HepG2 (cell line): ENCODE results near the gene SCAMP3. TPM values are rescaled to one million over a fixed set of nuclear protein-coding genes. Genes with fewer than 3 reads are reported as not detected.

Experiments
- ARID2 ChIP-seq: sonication (generic); formaldehyde crosslinking; IDR thresholded peaks from 2 replicates; pipeline ENCODE4 v1.8.1; 2022; ENCODE audit warnings: mild to moderate bottlenecking, missing genetic modification reagents, borderline replicate concordance
- ASH2L ChIP-seq: fragments of 300-600, 200-600 bp; sonication (generic); IDR thresholded peaks from 2 replicates; pipeline ENCODE4 v1.7.0; 2017; ENCODE audit warnings: low read depth, mild to moderate bottlenecking, moderate library complexity, mixed read lengths, low read length; ENCODE audit not compliant: insufficient read length
- KLF13 ChIP-seq: sonication (generic); formaldehyde crosslinking; IDR thresholded peaks from 2 replicates; pipeline ENCODE4 v1.4.0; 2020; ENCODE audit warnings: mild to moderate bottlenecking, missing genetic modification reagents
- NKX3-1 ChIP-seq: sonication (generic); formaldehyde crosslinking; IDR thresholded peaks from 2 replicates; pipeline ENCODE4 v1.5.0; 2020; ENCODE audit warnings: missing genetic modification reagents
- NONO ChIP-seq, 2 experiments: fragments of 450-650 bp in 1 of 2; sonication (generic) in 1 of 2; formaldehyde crosslinking in 1 of 2; IDR thresholded peaks in 1 of 2; conservative IDR thresholded peaks in 1 of 2; 2 replicates each; pipeline versions ENCODE4 v1.6.1 to v1.8.0; 2017 to 2022; ENCODE audit warnings: mild to moderate bottlenecking in 1 of 2, missing genetic modification reagents in 1 of 2, moderate library complexity in 1 of 2
- SATB2 ChIP-seq: sonication (generic); formaldehyde crosslinking; IDR thresholded peaks from 2 replicates; pipeline ENCODE4 v1.5.0; 2020; ENCODE audit warnings: missing genetic modification reagents
- SP140L ChIP-seq: sonication (generic); formaldehyde crosslinking; IDR thresholded peaks from 2 replicates; pipeline ENCODE4 v1.4.0; 2020; ENCODE audit warnings: missing genetic modification reagents, borderline replicate concordance
- SRSF9 ChIP-seq: fragments of 200-400 bp; formaldehyde crosslinking; IDR thresholded peaks from 2 replicates; pipeline ENCODE4 v1.6.1; 2018; ENCODE audit warnings: borderline replicate concordance, mild to moderate bottlenecking, low read depth, low read length; ENCODE audit not compliant: insufficient read depth, poor library complexity, severe bottlenecking
- ZNF12 ChIP-seq: sonication (generic); formaldehyde crosslinking; IDR thresholded peaks from 2 replicates; pipeline ENCODE4 v1.5.0; 2020; ENCODE audit warnings: missing genetic modification reagents
- ZNF280B ChIP-seq: sonication (generic); formaldehyde crosslinking; IDR thresholded peaks from 2 replicates; pipeline ENCODE4 v1.5.0; 2020; ENCODE audit warnings: missing genetic modification reagents, mild to moderate bottlenecking, borderline replicate concordance
- ZNF841 ChIP-seq: sonication (generic); formaldehyde crosslinking; IDR thresholded peaks from 2 replicates; pipeline ENCODE4 v1.8.1; 2023; ENCODE audit warnings: missing genetic modification reagents, borderline replicate concordance
- polyA plus RNA-seq, 8 experiments: library from polyadenylated mRNA; depleted of rRNA in 3 of 8; stranded (reverse) in 7 of 8; unstranded in 1 of 8; fragments of >200 nt; fragmentation: Illumina TruSeq in 4 of 8; extraction: Trizol in 4 of 8; gene quantifications; 2 replicates each; pipeline versions ENCODE4 v1.2.1 to v1.2.3, GENCODE V29; 2011 to 2016; ENCODE audit warnings: low read depth in 4 of 8, missing spikeins in 1 of 8, mixed read lengths in 1 of 8; ENCODE audit not compliant: insufficient read depth in 1 of 8
- total RNA-seq, 5 experiments: library from RNA; depleted of rRNA; stranded (reverse); fragments of >200 nt; fragmentation: Illumina TruSeq; extraction: Trizol; gene quantifications; 2 replicates each; pipeline ENCODE4 v1.2.3, GENCODE V29; 2016; ENCODE audit warnings: low read depth in 1 of 5
- TF ChIP-seq, protein P1 (sequence below): sonication (generic); formaldehyde crosslinking; IDR thresholded peaks from 2 replicates; pipeline ENCODE4 v1.5.0; 2020; ENCODE audit warnings: missing genetic modification reagents, mild to moderate bottlenecking, borderline replicate concordance
- TF ChIP-seq, protein P2 (sequence below): sonication (generic); formaldehyde crosslinking; IDR thresholded peaks from 2 replicates; pipeline ENCODE4 v1.5.0; 2020; ENCODE audit warnings: missing genetic modification reagents
- TF ChIP-seq, protein P3 (sequence below): IDR thresholded peaks from 2 replicates; pipeline ENCODE4 v1.6.1; 2016; ENCODE audit warnings: low read depth, missing genetic modification reagents, missing compliant biosample characterization
- TF ChIP-seq, protein P4 (sequence below): sonication (generic); formaldehyde crosslinking; IDR thresholded peaks from 2 replicates; pipeline ENCODE4 v1.4.0; 2020; ENCODE audit warnings: missing genetic modification reagents

Gene SCAMP3
- total and polyA plus RNA-seq, 2 of the 13 experiments (the other 11 are each of a cell fraction or from before 2014, with no cell fraction given): 46.8 to 83.3 TPM

GRCh38 chr1:155308493-155309422, 46.6 kb upstream of the SCAMP3 start, which contains the start of gene FDPS (continued):
- TF ChIP-seq, protein P1, sequence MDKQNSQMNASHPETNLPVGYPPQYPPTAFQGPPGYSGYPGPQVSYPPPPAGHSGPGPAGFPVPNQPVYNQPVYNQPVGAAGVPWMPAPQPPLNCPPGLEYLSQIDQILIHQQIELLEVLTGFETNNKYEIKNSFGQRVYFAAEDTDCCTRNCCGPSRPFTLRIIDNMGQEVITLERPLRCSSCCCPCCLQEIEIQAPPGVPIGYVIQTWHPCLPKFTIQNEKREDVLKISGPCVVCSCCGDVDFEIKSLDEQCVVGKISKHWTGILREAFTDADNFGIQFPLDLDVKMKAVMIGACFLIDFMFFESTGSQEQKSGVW: no peak
- no peak; the same call in 1 of the 2 replicates for TF ChIP-seq ARID2
- peak; percentile 59 for TF ChIP-seq ASH2L
- no peak for TF ChIP-seq SRSF9
- peak; percentile 12; the same call in 1 of the 2 replicates for TF ChIP-seq ZNF280B (CRISPR knock-in tag)
- TF ChIP-seq, protein P2, sequence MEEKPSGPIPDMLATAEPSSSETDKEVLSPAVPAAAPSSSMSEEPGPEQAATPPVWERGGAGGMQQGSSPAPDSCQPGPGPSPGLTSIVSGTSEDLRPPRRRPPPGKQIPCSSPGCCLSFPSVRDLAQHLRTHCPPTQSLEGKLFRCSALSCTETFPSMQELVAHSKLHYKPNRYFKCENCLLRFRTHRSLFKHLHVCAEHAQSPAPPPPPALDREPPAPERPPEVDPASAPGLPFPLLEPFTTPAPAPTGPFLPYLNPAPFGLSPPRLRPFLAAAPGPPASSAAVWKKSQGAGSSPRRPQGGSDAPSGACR (CRISPR knock-in tag): 0 out of 2 replicates have a peak, but pooled peaks have one; percentile 50
- TF ChIP-seq KLF13 (CRISPR knock-in tag): no peak
- 0 out of 2 replicates have a peak, but pooled peaks have one; percentile 26 for TF ChIP-seq SATB2 (CRISPR knock-in tag)
- TF ChIP-seq NONO (IDR thresholded peaks at IDR 0.05): no peak
- peak; percentile 69 for TF ChIP-seq NONO (CRISPR knock-in tag; conservative IDR thresholded peaks at IDR 0.05)
- no peak for TF ChIP-seq ZNF12
- TF ChIP-seq SP140L (CRISPR knock-in tag): no peak
- no peak for TF ChIP-seq ZNF841 (CRISPR knock-in tag)
- no peak; the same call in 1 of the 2 replicates for TF ChIP-seq NKX3-1 (CRISPR knock-in tag)
- TF ChIP-seq, protein P3, sequence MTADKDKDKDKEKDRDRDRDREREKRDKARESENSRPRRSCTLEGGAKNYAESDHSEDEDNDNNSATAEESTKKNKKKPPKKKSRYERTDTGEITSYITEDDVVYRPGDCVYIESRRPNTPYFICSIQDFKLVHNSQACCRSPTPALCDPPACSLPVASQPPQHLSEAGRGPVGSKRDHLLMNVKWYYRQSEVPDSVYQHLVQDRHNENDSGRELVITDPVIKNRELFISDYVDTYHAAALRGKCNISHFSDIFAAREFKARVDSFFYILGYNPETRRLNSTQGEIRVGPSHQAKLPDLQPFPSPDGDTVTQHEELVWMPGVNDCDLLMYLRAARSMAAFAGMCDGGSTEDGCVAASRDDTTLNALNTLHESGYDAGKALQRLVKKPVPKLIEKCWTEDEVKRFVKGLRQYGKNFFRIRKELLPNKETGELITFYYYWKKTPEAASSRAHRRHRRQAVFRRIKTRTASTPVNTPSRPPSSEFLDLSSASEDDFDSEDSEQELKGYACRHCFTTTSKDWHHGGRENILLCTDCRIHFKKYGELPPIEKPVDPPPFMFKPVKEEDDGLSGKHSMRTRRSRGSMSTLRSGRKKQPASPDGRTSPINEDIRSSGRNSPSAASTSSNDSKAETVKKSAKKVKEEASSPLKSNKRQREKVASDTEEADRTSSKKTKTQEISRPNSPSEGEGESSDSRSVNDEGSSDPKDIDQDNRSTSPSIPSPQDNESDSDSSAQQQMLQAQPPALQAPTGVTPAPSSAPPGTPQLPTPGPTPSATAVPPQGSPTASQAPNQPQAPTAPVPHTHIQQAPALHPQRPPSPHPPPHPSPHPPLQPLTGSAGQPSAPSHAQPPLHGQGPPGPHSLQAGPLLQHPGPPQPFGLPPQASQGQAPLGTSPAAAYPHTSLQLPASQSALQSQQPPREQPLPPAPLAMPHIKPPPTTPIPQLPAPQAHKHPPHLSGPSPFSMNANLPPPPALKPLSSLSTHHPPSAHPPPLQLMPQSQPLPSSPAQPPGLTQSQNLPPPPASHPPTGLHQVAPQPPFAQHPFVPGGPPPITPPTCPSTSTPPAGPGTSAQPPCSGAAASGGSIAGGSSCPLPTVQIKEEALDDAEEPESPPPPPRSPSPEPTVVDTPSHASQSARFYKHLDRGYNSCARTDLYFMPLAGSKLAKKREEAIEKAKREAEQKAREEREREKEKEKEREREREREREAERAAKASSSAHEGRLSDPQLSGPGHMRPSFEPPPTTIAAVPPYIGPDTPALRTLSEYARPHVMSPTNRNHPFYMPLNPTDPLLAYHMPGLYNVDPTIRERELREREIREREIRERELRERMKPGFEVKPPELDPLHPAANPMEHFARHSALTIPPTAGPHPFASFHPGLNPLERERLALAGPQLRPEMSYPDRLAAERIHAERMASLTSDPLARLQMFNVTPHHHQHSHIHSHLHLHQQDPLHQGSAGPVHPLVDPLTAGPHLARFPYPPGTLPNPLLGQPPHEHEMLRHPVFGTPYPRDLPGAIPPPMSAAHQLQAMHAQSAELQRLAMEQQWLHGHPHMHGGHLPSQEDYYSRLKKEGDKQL: 0 out of 2 replicates have a peak, but pooled peaks have one; percentile 6
- TF ChIP-seq, protein P4, sequence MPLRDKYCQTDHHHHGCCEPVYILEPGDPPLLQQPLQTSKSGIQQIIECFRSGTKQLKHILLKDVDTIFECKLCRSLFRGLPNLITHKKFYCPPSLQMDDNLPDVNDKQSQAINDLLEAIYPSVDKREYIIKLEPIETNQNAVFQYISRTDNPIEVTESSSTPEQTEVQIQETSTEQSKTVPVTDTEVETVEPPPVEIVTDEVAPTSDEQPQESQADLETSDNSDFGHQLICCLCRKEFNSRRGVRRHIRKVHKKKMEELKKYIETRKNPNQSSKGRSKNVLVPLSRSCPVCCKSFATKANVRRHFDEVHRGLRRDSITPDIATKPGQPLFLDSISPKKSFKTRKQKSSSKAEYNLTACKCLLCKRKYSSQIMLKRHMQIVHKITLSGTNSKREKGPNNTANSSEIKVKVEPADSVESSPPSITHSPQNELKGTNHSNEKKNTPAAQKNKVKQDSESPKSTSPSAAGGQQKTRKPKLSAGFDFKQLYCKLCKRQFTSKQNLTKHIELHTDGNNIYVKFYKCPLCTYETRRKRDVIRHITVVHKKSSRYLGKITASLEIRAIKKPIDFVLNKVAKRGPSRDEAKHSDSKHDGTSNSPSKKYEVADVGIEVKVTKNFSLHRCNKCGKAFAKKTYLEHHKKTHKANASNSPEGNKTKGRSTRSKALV (CRISPR knock-in tag): 0 out of 2 replicates have a peak, but pooled peaks have one; percentile 72
